GM19468 (cell line): ENCODE results near the gene ERC2.
A peak's percentile ranks its signal among the peaks of the same experiment; 100 is the strongest.

Source experiments
- ATAC-seq: cut with Tn5 transposase; IDR thresholded peaks from one replicate; pipeline ENCODE4 v1.9.1; 2021; ENCODE audit warnings: mild to moderate bottlenecking, moderate library complexity, moderate number of reproducible peaks; ENCODE audit not compliant: unreplicated experiment; ENCODE audit errors: extremely low read depth

Gene ERC2

GRCh38 chr3:55746808-55747413, 721.4 kb downstream of the ERC2 start:
- no peak for ATAC-seq

- no peak for ATAC-seq
These were observed 725.5 kb downstream of the ERC2 start for GRCh38 chr3:55742832-55743136.

GRCh38 chr3:55742022-55742831, 726.0 kb downstream of the ERC2 start:
- no peak for ATAC-seq

DNA sequence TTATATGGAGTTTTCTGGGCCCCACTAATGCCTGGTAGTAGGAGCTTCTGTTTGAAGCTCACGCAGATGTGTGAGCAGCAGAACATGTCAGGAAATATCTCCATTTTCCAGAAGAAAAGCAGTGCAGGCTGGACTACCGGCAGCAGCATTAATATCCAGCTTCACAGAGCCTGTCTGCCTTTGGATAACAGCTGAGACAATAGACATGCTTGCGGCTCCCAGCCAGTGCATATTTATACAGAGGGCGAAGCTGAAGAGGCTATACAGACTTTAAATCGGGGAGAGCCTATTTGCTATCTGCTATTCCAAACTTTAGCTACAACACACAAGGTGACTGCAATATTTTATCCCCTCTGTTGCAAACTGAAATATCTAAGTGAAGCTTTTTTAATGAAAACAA, 731.1 kb downstream of the ERC2 start:
- no peak for ATAC-seq

DNA sequence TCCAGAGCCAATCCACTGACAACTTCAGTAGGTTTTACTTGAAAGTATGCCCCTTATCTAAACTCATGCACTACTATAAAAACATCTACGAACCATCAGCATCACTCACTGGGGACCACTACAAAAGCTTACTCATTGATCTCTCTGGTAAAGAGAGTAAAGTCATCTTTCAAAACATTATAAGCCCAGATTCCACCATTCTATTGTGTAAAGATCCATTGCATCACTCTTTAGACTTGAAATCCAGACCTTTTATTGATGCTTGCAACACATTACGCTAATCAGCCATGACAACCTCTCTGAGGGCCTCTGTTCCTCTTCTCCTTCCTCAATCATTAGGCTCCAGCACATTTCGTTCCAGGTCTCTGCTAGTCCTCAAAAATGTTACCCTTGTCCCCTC, 732.3 kb downstream of the ERC2 start:
- ATAC-seq, result no peak

DNA sequence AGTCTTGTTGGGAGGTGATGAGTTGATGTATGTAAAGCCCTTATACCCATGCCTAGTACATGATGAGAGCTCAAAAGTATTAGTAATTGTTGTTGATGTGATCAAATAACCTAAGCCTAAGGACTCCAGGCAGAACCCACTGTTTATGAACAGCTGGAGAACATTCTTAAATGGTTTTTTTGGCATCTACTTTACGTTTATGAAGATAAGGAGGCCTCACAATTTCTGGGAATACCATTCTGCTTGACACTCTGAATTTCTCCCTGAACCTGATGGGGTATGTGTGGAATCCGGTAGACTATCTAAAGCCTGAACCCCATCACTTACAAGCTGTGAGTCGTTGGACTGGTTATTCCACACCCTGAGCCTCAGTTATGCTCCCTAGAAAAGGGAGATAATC, 736.5 kb downstream of the ERC2 start:
- no peak for ATAC-seq

DNA sequence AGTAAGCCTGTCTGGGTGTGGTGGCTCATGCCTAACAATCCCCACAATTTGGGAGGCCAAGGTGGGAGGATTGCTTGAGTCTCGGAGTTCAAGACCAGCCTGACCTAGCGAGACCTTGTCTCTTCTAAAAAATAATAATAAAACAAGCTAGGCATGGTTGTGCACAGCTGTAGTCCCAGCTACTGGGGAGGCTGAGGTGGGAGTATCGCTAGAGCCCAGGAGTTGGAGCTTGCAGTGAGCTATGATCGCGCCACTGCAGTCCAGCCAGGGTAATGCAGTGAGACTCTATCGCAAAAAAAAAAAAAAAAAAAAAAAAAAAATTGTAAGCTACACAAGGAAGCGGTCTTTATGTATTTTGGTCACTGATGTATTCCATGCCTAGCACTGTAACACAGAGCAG, 738.7 kb downstream of the ERC2 start:
- no peak for ATAC-seq

GRCh38 chr3:55728461-55729100, 739.7 kb downstream of the ERC2 start:
- no peak for ATAC-seq

DNA sequence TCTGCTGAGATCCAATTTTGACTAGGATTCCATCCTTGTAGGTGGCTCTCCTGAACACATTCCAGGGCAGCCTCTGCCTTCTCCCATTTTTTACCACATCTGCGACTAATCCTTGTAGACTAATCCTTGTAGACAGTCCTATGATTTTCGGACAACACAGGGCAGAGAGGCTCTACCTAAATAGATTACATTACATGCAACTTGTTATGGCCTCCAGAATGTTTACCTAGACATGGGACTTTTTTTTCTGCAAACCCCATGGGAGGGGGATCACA, 741.8 kb downstream of the ERC2 start:
- no peak for ATAC-seq

DNA sequence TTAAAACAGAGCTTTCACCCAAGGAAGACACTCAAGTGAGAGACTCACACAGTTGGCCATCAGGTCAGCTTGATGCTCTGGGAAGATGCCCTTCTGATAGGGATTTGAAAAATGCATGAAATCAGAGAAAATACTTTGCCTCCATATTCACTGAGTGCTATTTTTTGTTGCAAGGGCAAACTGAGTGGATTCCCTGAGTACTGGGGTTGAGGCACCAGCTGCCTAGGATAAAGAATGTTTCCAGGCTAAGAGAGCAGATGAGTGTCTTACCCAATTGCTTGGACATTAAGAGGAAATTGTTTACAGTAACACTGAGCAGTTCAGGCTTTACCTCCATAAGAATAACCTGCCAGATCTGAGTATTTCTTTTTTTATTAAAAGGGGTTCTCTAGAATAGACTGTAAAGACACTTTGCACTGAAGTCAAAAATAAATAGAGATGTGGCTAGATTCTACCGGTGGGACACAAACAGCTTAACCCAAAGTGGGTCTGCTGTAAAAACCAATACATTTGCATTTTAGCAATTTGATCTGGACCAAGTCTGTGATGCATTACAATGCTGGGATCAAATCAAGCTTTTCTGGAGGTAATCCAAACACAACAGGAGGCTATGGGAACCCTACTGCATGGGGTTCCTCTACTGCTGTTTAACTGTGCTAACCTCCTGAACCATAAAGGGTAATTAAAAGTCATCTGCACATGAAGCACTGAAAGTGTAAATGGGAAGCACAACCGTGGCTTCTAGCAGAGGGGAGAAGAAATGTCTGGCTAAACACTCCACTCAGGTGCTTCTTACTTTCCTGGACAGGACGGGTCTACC, 742.4 kb downstream of the ERC2 start:
- no peak for ATAC-seq

DNA sequence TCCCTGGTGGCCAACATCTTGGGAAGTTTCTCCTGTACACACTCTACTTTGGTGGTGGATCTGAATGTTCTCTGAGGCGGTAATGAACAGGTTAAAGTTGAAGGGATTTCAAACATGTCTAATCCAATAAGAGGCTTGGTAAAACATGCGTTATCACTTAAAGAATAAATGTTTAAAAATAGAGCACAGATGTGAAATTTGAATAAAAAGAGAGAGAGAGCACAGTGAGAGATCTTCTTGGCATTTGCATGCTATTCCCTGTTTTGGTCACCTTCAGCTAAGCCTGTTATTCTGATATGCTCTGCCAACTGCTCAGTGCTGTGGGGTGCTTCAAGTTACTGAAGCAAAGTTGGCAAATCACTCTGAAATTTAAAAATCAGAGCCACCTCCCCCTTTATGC, 743.4 kb downstream of the ERC2 start:
- ATAC-seq, result peak; percentile 24

- ATAC-seq, result no peak
These were observed 743.9 kb downstream of the ERC2 start for GRCh38 chr3:55724407-55724784.

- ATAC-seq, result no peak
These were observed 744.4 kb downstream of the ERC2 start for GRCh38 chr3:55723653-55724406.

DNA sequence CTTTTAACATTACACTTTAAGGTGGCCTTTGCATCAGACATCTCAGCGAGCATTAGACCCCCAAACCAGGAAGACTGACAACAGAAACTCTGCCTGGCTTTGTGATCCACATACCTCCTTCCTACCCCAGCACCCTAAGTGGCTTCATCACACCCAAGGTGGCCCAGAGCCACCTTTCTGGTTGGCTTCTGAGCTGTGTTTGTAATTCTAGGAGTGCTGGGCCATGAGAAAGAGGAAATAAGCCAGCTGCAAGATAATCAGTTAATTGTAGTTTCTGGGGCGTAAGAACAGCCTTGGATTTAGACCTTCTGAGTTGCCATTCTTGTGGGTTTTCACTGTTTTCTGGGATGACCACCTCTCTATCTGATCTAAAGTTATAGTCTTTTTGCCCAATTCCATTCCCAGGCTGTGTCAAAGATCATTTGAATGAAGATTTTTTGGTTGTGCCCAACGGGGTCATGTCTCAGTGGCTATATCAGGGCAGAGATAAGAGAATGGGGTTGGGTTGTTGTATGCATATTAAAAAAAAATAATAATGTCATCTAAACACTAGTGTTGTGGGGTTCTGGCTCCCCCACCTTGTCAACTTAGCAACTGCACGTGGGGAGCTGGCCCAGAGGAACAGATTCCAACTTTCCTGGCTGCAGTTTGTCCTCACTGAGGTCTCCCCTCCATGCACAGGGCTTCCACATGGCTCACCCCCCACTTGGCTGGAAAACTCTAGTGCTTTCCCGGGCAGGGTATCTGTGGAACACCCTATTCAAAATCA, 746.4 kb downstream of the ERC2 start:
- no peak for ATAC-seq

- no peak for ATAC-seq
These were observed 747.7 kb downstream of the ERC2 start for GRCh38 chr3:55720614-55721013.

DNA sequence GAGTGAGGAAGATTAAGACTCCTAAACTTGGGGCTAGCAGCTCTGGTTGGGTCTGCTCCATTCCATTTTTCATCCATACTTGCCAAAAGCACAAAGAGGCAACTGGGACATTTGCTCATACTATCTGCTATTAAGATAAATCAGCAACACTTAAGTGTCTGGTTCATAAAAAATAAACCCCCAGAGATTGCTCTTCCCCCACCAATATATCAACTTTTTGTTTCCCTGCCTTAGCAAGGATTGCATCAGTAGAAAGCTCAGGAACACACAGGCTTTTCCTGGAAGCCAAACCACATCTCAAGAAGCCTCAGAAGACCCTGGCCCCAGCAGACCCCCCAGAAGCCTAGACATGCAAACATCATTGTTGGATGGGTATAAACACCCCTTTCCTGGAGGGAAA, 748.8 kb downstream of the ERC2 start:
- no peak for ATAC-seq

DNA sequence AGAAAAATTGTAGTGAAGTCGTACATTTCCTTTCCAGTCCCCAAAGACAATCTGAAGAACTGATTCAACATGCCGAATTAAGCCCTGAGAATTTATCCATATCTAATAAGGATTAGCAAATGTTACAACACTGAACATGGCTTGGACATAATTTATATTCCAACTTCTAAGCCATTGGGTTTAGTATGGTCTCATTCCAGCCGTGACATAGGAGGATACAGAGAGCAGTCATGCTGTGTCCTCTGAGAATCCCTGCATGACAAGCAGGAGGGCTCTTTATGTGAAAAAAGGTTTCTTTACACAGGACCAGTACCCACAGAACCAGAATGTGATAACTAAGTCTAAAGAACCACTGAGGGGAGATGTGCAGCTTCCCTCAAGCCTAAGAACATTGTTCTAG, 749.3 kb downstream of the ERC2 start:
- no peak for ATAC-seq

DNA sequence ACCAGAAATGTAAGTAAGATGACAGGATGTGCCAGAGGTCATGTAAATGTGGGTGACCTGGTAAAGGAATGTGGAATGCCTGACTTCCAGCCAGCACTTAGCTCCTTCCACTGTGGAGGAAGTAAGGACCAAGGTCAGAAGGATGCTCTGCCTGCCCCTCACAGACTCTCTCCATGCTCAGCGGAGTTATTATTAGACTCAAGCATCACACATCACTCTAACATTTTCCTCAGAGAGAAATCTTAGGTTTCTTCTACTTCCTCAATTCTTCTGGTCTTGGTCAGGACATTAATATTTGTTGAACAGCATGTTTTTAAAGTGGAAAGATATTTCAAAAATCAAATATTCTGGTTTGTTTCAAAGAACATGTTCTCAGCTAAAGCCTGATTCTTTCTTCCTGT, 749.7 kb downstream of the ERC2 start:
- ATAC-seq, result no peak

DNA sequence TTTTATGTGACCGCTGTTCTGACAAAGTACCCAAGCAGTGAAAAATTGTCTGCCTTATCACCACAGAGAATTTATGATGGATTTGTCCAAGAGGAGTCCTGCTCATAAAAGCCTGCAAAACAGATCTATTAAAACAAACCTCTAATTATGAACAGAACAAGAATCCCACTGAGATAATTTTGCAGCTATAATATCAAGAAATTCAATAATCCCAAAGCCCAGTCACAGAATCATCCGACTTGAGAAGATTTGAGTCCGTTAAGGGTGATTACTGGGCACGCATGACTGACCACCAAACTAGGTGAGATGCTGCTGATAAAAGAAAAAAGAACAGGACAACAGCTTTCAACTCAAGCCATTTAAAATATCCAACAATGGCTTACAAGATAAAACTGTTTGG, 750.2 kb downstream of the ERC2 start:
- ATAC-seq, result no peak

- ATAC-seq, result no peak
These were observed 750.8 kb downstream of the ERC2 start for GRCh38 chr3:55717481-55717880.
